ENCODE results near the gene TYW1B.
"Not testable (repeated sequence)": the region's sequence is repeated elsewhere in the genome, so short reads cannot be mapped to it uniquely, and the experiment has no call there.

TYW1B gene

GRCh38 chr7:72823765-72824732 is 4.0 kb downstream of the TYW1B start:
- H3K27ac ChIP-seq, result not testable (repeated sequence)
- TF ChIP-seq CTCF (conservative IDR thresholded peaks at IDR 0.05), result peak; percentile 73

GRCh38 chr7:72822497-72822896 is 5.5 kb downstream of the TYW1B start:
- H3K27ac ChIP-seq, result not testable (repeated sequence)

- not testable (repeated sequence) for H3K27ac ChIP-seq
Observed at GRCh38 chr7:72818663-72819361, 9.2 kb downstream of the TYW1B start.

GRCh38 chr7:72817661-72818060 is 10.3 kb downstream of the TYW1B start:
- not testable (repeated sequence) for H3K27ac ChIP-seq

GRCh38 chr7:72816370-72817157 is 11.4 kb downstream of the TYW1B start:
- not testable (repeated sequence) for H3K27ac ChIP-seq

GRCh38 chr7:72810437-72810836 is 17.6 kb downstream of the TYW1B start:
- not testable (repeated sequence) for H3K27ac ChIP-seq

GRCh38 chr7:72808511-72808910 is 19.5 kb downstream of the TYW1B start:
- not testable (repeated sequence) for H3K27ac ChIP-seq

GRCh38 chr7:72806851-72807250 is 21.1 kb downstream of the TYW1B start:
- H3K27ac ChIP-seq, result not testable (repeated sequence)

GRCh38 chr7:72805526-72806494 is 22.2 kb downstream of the TYW1B start:
- H3K27ac ChIP-seq, result no peak overlapping the region

GRCh38 chr7:72803778-72804177 is 24.2 kb downstream of the TYW1B start:
- H3K27ac ChIP-seq, result not testable (repeated sequence)

More at GRCh38 chr7:72805526-72806494, 22.2 kb downstream of the TYW1B start:
- TF ChIP-seq ZFX (IDR thresholded peaks at IDR 0.05) (no peak), CTCF (conservative IDR thresholded peaks at IDR 0.05) (no peak)

- H3K27ac ChIP-seq, result not testable (repeated sequence)
Observed at GRCh38 chr7:72801564-72801963, 26.4 kb downstream of the TYW1B start.

- H3K27ac ChIP-seq, result not testable (repeated sequence)
Observed at GRCh38 chr7:72795401-72795800, 32.6 kb downstream of the TYW1B start.
